HEK293 (cell line): ENCODE data around the gene FAM229B.

ENCODE experiments used
- ATF2 ChIP-seq: fragments of 450-650 bp; formaldehyde crosslinking; IDR thresholded peaks from 2 replicates; pipeline ENCODE4 v1.5.1; 2016; ENCODE audit warnings: missing biosample characterization, missing genetic modification characterization, low read depth
- MZF1 ChIP-seq: fragments of 450-650 bp; formaldehyde crosslinking; IDR thresholded peaks from 2 replicates; pipeline ENCODE4 v1.5.1; 2017; ENCODE audit warnings: missing biosample characterization, missing genetic modification characterization, borderline replicate concordance
- REST ChIP-seq: fragments of 450-650 bp; formaldehyde crosslinking; IDR thresholded peaks from 2 replicates; pipeline ENCODE4 v1.5.1; 2016; ENCODE audit warnings: missing biosample characterization, missing genetic modification characterization
- SCRT2 ChIP-seq: fragments of 450-650 bp; formaldehyde crosslinking; IDR thresholded peaks from 2 replicates; pipeline ENCODE4 v1.5.1; 2016; ENCODE audit warnings: missing biosample characterization, missing genetic modification characterization
- ZBTB11 ChIP-seq: fragments of 450-650 bp; formaldehyde crosslinking; conservative IDR thresholded peaks from 2 replicates; pipeline ENCODE4 v1.5.1; 2016; ENCODE audit warnings: low read depth, missing biosample characterization, missing genetic modification characterization
- ZBTB17 ChIP-seq: fragments of 450-650 bp; formaldehyde crosslinking; IDR thresholded peaks from 2 replicates; pipeline ENCODE4 v1.5.1; 2016; ENCODE audit warnings: missing biosample characterization, missing genetic modification characterization
- ZBTB48 ChIP-seq: fragments of 450-650 bp; formaldehyde crosslinking; IDR thresholded peaks from 2 replicates; pipeline ENCODE4 v1.5.1; 2016; ENCODE audit warnings: missing biosample characterization, missing genetic modification characterization
- ZBTB8A ChIP-seq: fragments of 450-650 bp; formaldehyde crosslinking; IDR thresholded peaks from 2 replicates; pipeline ENCODE4 v1.5.1; 2016; ENCODE audit warnings: missing biosample characterization, missing genetic modification characterization
- ZFP3 ChIP-seq: fragments of 450-650 bp; formaldehyde crosslinking; IDR thresholded peaks from 2 replicates; pipeline ENCODE4 v1.5.1; 2016; ENCODE audit warnings: low read depth, missing biosample characterization, missing genetic modification characterization
- ZNF174 ChIP-seq: fragments of 450-650 bp; formaldehyde crosslinking; IDR thresholded peaks from 2 replicates; pipeline ENCODE4 v1.5.0; 2017; ENCODE audit warnings: missing biosample characterization, mild to moderate bottlenecking, missing genetic modification characterization
- ZNF223 ChIP-seq: fragments of 450-650 bp; formaldehyde crosslinking; IDR thresholded peaks from 2 replicates; pipeline ENCODE4 v1.5.1; 2016; ENCODE audit warnings: missing biosample characterization, missing genetic modification characterization
- ZNF292 ChIP-seq: fragments of 450-650 bp; formaldehyde crosslinking; IDR thresholded peaks from 2 replicates; pipeline ENCODE4 v1.5.1; 2016; ENCODE audit warnings: low read depth, missing biosample characterization, missing genetic modification characterization, borderline replicate concordance
- ZNF423 ChIP-seq: fragments of 450-650 bp; formaldehyde crosslinking; IDR thresholded peaks from 2 replicates; pipeline ENCODE4 v1.5.1; 2016; ENCODE audit warnings: missing biosample characterization, missing genetic modification characterization
- ZNF560 ChIP-seq: fragments of 450-650 bp; formaldehyde crosslinking; IDR thresholded peaks from 2 replicates; pipeline ENCODE4 v1.5.1; 2017; ENCODE audit warnings: missing biosample characterization, missing genetic modification characterization, borderline replicate concordance
- ZNF600 ChIP-seq: fragments of 450-650 bp; formaldehyde crosslinking; IDR thresholded peaks from 2 replicates; pipeline ENCODE4 v1.5.1; 2016; ENCODE audit warnings: missing biosample characterization, missing genetic modification characterization
- ZNF639 ChIP-seq: fragments of 450-650 bp; formaldehyde crosslinking; IDR thresholded peaks from 2 replicates; pipeline ENCODE4 v1.5.1; 2016; ENCODE audit warnings: missing biosample characterization, missing genetic modification characterization
- ZNF645 ChIP-seq: fragments of 450-650 bp; formaldehyde crosslinking; IDR thresholded peaks from 2 replicates; pipeline ENCODE4; 2016; ENCODE audit warnings: missing biosample characterization, missing genetic modification characterization
- ZNF660 ChIP-seq: fragments of 450-650 bp; IDR thresholded peaks from 2 replicates; pipeline ENCODE4 v1.5.1; 2018; ENCODE audit warnings: missing biosample characterization, mild to moderate bottlenecking, missing genetic modification characterization
- ZNF692 ChIP-seq: fragments of 450-650 bp; formaldehyde crosslinking; IDR thresholded peaks from 2 replicates; pipeline ENCODE4 v1.5.1; 2016; ENCODE audit warnings: missing biosample characterization, missing genetic modification characterization
- ZNF701 ChIP-seq: fragments of 450-650 bp; formaldehyde crosslinking; IDR thresholded peaks from 2 replicates; pipeline ENCODE4 v1.5.1; 2016; ENCODE audit warnings: missing biosample characterization, missing genetic modification characterization
- ZNF837 ChIP-seq: fragments of 450-650 bp; formaldehyde crosslinking; IDR thresholded peaks from 2 replicates; pipeline ENCODE4 v1.5.1; 2016; ENCODE audit warnings: missing biosample characterization, missing genetic modification characterization
- ZSCAN16 ChIP-seq: fragments of 450-650 bp; formaldehyde crosslinking; IDR thresholded peaks from 2 replicates; pipeline ENCODE4 v1.5.1; 2016; ENCODE audit warnings: missing biosample characterization, missing genetic modification characterization
- ZXDB ChIP-seq: fragments of 450-650 bp; formaldehyde crosslinking; IDR thresholded peaks from 2 replicates; pipeline ENCODE4 v1.5.1; 2016; ENCODE audit warnings: missing biosample characterization, missing genetic modification characterization

The FAM229B gene

GRCh38 chr6:112087136-112087911, at the start of gene FAM229B, which contains the start of gene TUBE1 (continued):
- TF ChIP-seq ZNF837, result no peak
- peak; percentile 63 for TF ChIP-seq ZNF600 (tag by site-specific recombination)
- TF ChIP-seq ZNF174 (tag by site-specific recombination), result no peak
- TF ChIP-seq ATF2 (tag by site-specific recombination), result no peak
- TF ChIP-seq ZBTB8A (tag by site-specific recombination), result 0 out of 2 replicates have a peak, but pooled peaks have one; percentile 7
- TF ChIP-seq ZNF223 (tag by site-specific recombination), result no peak
- no peak for TF ChIP-seq ZSCAN16 (tag by site-specific recombination)
- TF ChIP-seq ZNF660, result peak; percentile 63; the same call in 1 of the 2 replicates
- TF ChIP-seq ZNF423 (tag by site-specific recombination), result no peak
- TF ChIP-seq ZNF639, result 0 out of 2 replicates have a peak, but pooled peaks have one; percentile 11
- TF ChIP-seq SCRT2 (tag by site-specific recombination), result peak; percentile 66
- TF ChIP-seq ZNF692 (tag by site-specific recombination), result peak; percentile 62; the same call in 1 of the 2 replicates
- peak; percentile 52; the same call in 1 of the 2 replicates for TF ChIP-seq ZXDB
- TF ChIP-seq ZNF645 (tag by site-specific recombination), result no peak
- no peak for TF ChIP-seq ZNF292 (tag by site-specific recombination)
- TF ChIP-seq MZF1 (tag by site-specific recombination), result no peak
- no peak for TF ChIP-seq ZNF701 (tag by site-specific recombination)
- peak; percentile 45; the same call in 1 of the 2 replicates for TF ChIP-seq ZBTB11 (tag by site-specific recombination)
- peak; percentile 96 for TF ChIP-seq ZBTB48
- TF ChIP-seq REST (tag by site-specific recombination), result peak; percentile 76; the same call in 1 of the 2 replicates
- TF ChIP-seq ZFP3, result no peak
- TF ChIP-seq ZBTB17, result peak; percentile 82
- TF ChIP-seq ZNF560, result no peak
